Stimulated activated CD8-positive, alpha-beta memory T cell treated with anti-CD3 and anti-CD28 coated beads, Interleukin-12 subunit alpha, Interleukin-12 subunit beta, amount 100 ng/mL, for 24 hours (primary cell): ENCODE measurements around the gene TNNI3K.

Source experiments
- DNase-seq: peaks from one replicate; pipeline ENCODE4 v3.0.0-alpha.2; 2020; ENCODE audit errors: extremely low read depth

The TNNI3K gene

GRCh38 chr1:74392186-74392585 lies 157.0 kb downstream of the TNNI3K start:
- no peak for DNase-seq

- no peak for DNase-seq
Observed at GRCh38 chr1:74392840-74393239, 157.7 kb downstream of the TNNI3K start.

- DNase-seq, result no peak
Observed at GRCh38 chr1:74395571-74395970, 160.4 kb downstream of the TNNI3K start.

GRCh38 chr1:74396462-74396861 lies 161.3 kb downstream of the TNNI3K start:
- no peak for DNase-seq

- no peak for DNase-seq
Observed at GRCh38 chr1:74396933-74397332, 161.7 kb downstream of the TNNI3K start.

- DNase-seq, result no peak
Observed at GRCh38 chr1:74399249-74399648, 164.1 kb downstream of the TNNI3K start.

GRCh38 chr1:74402873-74403272 lies 167.7 kb downstream of the TNNI3K start:
- DNase-seq, result no peak

GRCh38 chr1:74403606-74404005 lies 168.4 kb downstream of the TNNI3K start:
- no peak for DNase-seq

- DNase-seq, result no peak
Observed at GRCh38 chr1:74406759-74407158, 171.6 kb downstream of the TNNI3K start.

- DNase-seq, result no peak
Observed at GRCh38 chr1:74407902-74408301, 172.7 kb downstream of the TNNI3K start.

GRCh38 chr1:74412244-74412643 lies 177.1 kb downstream of the TNNI3K start:
- DNase-seq, result no peak

- DNase-seq, result no peak
Observed at GRCh38 chr1:74415935-74416334, 180.7 kb downstream of the TNNI3K start.

GRCh38 chr1:74419611-74420010 lies 184.4 kb downstream of the TNNI3K start:
- no peak for DNase-seq

- DNase-seq, result no peak
Observed at GRCh38 chr1:74420467-74420866, 185.3 kb downstream of the TNNI3K start.

GRCh38 chr1:74422421-74423292 lies 187.5 kb downstream of the TNNI3K start:
- no peak for DNase-seq

GRCh38 chr1:74423471-74423870 lies 188.3 kb downstream of the TNNI3K start:
- DNase-seq, result no peak

GRCh38 chr1:74425676-74426075 lies 190.5 kb downstream of the TNNI3K start:
- DNase-seq, result no peak

GRCh38 chr1:74426208-74426937 lies 191.2 kb downstream of the TNNI3K start:
- DNase-seq, result no peak

GRCh38 chr1:74427681-74428080 lies 192.5 kb downstream of the TNNI3K start:
- no peak for DNase-seq

GRCh38 chr1:74429580-74429979 lies 194.4 kb downstream of the TNNI3K start:
- no peak for DNase-seq

GRCh38 chr1:74430342-74430934 lies 195.3 kb downstream of the TNNI3K start:
- no peak for DNase-seq

GRCh38 chr1:74431531-74431930 lies 196.3 kb downstream of the TNNI3K start:
- DNase-seq, result no peak

- DNase-seq, result no peak
Observed at GRCh38 chr1:74432325-74432724, 197.1 kb downstream of the TNNI3K start.
